ENCODE data around the gene APOE.
"Not testable (repeated sequence)": the region's sequence is repeated elsewhere in the genome, so short reads cannot be mapped to it uniquely, and the experiment has no call there.

Gene APOE

DNA sequence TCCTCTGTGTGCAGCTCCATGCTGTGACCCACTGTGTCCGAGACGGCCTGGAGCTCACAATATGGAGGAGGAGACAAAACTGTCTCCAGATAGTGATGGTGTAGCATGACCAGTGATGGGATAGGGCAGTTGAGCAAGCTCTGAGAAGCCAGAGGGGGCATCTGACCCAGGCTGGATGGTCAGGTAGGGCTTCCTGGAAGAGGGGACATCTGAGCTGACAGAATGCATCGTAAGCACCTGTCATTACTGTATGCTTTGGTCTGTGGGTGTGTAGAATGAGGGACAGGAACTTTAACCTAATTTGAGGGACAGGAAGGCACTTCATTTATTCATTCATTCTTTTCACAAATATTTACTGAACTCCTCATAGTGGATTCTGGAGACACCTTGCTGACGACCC, 21.0 kb upstream of the APOE start:
- DNase-seq (ENCODE audit: low read depth): no peak

DNA sequence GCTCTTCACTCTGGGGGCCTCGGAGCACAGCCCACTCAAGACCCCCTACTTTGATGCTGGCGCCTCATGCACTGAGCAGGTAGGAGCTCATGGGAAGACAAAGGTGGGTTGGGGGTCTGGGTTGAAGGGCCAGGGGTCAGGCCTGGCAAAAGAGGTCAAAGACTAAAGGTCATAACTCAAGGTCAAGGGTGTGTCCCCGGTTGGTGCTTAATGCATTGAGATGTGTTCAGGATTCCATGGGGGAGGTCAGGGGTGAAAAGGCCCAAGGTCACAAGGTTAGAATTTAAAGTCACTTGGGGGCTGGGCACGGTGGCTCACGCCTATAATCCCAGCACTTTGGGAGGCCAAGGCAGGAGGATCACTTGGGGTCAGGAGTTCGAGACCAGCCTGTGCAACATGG, 19.5 kb upstream of the APOE start:
- no peak for DNase-seq (ENCODE audit: low read depth)

DNA sequence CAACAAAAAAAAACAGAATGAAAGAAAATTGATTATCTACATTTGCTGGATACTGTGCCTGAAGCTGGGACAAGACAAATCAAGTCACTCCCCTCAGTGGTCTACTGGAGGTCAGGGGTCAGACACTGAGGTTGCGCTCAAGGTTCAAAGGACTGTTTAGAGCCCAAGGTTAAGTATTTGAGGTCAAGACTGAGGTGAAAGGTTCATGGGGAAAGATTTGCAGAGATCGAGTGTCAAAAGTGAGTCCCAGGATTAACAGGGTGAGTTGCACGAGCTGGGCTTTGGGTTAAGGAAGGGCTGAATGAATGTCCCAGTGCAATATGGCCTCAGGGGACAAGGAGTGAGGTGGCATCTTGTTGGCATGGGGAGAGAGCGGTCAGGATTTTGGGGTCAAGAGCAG, 17.9 kb upstream of the APOE start:
- no peak for DNase-seq (ENCODE audit: low read depth)

DNA sequence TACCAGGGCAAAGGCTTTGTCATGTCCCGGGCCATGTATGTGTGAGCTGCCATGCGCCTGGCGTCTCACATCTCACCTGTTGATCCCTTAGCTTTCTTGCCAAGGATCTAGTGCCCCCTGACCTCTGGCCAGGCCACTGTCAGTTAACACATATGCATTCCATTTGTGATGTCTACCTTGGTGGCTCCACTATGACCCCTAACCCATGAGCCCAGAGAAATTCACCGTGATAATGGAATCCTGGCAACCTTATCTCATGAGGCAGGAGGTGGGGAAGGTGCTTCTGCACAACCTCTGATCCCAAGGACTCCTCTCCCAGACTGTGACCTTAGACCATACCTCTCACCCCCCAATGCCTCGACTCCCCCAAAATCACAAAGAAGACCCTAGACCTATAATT, 17.3 kb upstream of the APOE start:
- not testable (repeated sequence) for DNase-seq (ENCODE audit: low read depth)

DNA sequence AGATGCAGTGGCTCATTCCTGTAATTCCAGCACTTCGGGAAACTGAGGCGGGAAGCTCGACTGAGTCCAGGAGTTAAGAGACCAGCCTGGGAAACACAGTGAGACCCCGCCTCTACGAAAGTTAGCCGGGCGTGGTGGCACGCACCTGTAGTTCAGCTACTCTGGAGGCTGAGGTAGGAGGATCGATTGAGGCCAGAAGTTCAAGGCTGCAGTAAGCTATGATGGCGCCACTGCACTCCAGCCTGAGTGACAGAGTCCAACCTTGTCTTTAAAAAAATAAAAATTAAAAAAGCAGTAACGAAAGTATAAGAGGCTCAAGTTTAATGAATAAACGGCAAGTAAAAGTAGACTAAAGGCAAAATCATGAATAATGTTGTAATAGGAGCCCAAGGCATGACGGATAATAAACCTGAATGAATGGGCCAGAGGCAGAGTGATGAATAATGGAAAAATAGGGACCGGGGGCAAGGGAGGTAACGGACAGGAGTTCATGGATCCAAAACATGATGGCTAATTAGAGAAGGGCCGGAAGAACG, 15.7 kb upstream of the APOE start:
- DNase-seq (ENCODE audit: low read depth): no peak

DNA sequence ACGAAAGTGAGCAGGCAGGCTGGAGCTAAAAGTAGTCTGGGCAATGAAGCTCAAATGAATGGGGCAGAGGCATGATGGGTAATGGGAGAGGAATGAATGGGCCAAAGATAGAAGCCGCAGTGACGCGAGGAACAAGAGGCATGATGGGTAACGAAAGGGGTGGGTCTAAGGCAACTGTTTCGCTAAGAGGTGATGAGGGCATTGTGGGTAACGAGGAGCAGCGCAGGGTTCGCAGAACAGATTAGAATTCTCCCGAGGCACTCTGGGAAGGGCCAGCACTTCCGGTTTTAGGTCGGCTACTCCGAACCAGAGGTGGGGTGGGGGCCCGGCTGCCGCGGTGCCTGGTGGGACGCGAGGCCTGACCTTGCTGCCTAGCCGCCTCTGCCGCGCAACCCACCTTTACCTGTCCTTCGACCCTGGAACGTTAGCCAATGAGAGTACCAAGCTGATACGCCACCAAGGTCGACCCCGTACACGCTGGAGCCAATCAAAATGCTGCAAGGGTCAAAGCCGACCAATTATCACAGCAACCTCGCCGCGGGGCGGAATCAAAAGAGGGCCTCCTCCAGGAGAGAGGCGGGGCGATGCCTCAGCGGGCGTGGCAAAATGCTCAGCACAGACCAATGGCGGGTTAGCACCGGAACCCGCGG, 15.1 kb upstream of the APOE start:
- DNase-seq (ENCODE audit: low read depth): no peak

DNA sequence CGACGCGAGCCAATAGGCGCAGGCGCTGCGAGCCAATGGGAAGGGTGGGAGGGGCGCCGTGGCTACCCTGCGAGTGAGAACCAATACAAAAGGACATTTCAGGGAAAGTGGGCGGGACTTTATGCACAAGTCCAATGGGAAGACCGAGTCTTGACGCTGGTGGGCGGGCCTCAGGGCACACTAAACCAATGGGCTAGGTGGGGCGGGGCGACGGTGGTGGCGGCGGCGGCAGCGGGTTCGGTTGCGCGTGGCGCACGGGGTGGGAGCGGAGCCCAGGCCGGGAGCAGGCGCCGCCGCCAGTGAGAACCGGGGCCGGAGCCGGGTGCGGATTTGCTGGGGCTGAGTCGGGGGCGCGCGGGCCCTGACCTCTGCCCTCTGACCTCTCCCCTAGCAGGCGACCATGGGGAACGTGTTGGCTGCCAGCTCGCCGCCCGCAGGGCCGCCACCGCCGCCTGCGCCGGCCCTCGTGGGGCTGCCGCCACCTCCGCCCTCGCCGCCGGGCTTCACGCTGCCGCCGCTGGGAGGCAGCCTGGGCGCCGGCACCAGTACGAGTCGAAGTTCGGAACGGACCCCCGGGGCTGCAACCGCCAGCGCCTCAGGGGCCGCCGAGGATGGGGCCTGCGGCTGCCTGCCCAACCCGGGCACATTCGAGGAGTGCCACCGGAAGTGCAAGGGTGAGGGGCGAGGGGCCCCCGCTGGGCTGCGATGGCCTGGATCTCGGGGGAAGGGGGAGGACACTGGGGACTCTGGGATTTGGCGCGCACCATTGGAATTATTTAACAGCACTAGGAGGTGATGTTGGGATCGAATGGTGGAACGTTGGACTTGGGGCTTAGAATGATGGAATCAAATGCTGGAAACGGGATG, 14.3 kb upstream of the APOE start, which contains the start of gene TOMM40:
Gene TOMM40 (plus strand): TSS at position 239 of the 867 bp plus-strand sequence. CDS start 162 bp downstream, at position 401.
- DNase-seq (ENCODE audit: low read depth): peak; percentile 100

DNA sequence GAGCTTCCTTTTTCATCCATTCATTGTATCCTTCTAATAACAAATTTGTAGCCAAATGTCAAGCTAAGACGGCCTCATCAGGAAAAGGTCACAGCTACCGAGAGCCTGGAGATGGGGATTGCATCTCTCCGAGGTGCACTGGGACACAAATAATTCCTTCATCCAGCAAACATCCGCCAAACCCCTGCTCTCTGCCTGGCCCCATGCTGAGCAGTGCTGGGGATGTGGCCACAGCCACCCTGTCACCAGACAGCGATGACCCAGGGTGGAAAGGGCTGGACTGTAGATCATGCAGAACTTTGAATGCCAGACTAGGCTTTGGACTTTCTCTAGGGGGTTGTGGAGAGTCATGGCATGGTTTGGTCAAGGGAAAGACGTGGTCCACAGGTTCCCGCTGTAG, 12.7 kb upstream of the APOE start:
- no peak for DNase-seq (ENCODE audit: low read depth)

DNA sequence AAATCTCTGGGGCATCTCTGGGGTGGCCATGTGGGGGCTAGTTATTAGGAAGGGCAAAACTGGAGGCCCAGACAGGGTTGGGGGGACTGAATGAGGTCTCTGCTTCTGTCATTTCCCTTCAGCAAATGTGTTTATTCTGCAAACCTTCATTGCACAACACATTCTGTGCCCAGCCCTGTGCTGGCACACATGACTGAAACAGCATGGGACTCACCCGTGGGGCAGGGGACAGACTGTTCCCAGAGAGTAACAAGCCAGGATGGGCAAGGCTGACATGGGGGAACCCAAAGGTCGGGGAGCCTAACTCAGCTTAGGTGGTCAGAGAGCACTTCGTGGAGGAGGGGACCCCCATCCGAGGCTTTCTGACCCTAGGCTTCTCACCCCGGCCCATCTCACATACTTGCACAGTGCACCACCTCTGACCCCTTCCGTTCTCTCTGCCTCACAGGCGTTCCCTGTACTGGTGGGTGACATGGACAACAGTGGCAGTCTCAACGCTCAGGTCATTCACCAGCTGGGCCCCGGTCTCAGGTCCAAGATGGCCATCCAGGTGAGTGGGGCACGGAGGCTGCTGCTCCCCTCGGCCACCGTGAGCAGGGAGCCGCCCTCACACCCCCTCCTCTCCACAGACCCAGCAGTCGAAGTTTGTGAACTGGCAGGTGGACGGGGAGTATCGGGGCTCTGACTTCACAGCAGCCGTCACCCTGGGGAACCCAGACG, 12.1 kb upstream of the APOE start:
- no peak for DNase-seq (ENCODE audit: low read depth)

DNA sequence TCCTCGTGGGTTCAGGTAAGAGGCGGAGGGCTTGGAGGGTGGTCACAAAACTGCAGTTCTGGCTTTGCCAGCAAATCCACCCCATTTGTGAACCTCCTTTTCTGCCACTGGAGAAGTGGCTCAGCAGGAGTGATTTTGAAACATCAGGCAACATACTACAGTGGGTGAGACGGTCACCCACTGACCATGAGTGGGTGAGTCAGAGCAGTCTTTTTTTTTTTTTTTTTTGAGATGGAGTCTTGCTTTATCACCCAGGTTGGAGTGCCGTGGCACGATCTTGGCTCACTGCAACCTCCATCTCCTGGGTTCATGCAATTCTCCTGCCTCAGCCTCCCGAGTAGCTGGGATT, 11.6 kb upstream of the APOE start:
- DNase-seq (ENCODE audit: low read depth): no peak

DNA sequence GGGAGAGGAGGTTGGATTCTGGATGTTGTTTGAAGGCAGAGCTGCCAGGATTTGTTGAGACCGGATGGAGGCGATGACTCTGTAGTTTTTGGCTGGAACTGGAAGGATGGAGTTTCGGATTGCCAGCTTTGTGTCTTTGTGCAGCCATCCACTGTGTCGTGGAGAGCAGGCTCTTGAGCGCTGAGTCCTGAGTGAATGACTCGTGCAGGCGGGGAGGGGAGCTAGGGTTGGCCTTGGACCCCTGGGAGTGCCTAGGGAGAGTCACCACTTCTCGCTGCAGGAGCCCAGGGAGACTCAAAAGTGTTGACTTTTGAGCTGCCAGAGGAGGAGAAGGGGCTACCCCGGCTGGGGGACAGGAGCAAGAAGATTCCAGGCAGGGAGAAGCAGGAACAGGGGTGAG, 10.7 kb upstream of the APOE start:
- DNase-seq (ENCODE audit: low read depth): no peak

DNA sequence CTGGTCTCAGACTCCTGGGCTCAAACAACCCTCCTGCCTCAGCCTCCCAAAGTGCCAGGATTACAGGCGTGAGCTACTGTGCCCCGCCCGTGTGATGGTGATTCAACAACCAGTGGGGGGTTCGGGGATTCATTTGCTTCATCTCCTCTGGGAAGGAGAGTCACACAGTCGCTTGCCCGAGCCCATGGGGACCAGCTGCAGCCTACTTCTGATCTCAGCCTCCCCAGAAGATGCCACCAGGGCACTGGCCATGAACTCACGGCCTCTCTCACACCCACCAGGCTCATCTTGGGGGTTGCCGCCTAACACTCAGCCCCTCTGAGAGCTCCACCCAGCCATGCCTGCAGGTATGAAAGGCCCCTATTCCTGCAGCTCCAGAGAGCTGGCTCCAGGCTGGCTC, 7.8 kb upstream of the APOE start:
- DNase-seq (ENCODE audit: low read depth): no peak

DNA sequence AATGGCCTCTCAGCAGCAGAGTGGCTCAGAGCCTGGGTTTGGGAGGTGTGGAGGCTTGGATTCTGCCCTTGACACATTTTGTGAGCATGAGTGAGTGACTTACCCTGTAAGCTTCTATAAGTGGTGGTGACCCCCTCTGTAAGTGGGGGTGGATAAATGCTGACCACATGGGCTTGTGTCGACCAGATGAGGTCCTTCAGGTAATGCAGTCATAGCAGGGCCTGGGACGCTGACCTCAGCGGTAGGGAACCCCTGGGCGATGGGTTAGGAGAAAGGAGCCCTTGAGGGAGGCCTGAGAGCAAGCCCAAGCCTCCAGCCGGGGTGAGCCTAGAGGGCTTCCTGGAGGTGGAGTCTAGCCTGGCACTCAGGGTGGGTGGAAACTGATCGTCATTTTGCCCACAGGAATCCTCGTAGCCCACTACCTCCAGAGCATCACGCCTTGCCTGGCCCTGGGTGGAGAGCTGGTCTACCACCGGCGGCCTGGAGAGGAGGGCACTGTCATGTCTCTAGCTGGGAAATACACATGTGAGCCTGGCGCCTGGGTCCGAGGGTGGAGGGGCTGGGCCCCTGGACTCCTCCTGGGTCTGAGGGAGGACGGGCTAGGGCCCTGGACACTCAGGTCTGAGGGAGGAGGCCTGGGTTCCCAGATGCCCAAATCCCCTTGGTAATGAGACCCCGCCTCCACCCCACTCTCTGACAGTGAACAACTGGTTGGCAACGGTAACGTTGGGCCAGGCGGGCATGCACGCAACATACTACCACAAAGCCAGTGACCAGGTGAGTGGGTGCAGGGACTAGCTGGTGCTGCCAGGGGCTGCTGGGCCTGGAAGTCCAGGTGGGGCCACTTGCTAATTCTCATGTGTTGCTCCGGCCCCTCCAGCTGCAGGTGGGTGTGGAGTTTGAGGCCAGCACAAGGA, 5.0 kb upstream of the APOE start:
- DNase-seq (ENCODE audit: low read depth): no peak

DNA sequence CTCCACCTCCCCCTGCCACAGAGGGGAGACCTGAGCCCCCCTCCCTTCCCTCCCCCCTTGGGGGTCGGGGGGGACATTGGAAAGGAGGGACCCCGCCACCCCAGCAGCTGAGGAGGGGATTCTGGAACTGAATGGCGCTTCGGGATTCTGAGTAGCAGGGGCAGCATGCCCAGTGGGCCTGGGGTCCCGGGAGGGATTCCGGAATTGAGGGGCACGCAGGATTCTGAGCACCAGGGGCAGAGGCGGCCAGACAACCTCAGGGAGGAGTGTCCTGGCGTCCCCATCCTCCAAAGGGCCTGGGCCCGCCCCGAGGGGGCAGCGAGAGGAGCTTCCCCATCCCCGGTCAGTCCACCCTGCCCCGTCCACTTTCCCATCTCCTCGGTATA, 2.4 kb upstream of the APOE start:
- no peak for DNase-seq (ENCODE audit: low read depth)

DNA sequence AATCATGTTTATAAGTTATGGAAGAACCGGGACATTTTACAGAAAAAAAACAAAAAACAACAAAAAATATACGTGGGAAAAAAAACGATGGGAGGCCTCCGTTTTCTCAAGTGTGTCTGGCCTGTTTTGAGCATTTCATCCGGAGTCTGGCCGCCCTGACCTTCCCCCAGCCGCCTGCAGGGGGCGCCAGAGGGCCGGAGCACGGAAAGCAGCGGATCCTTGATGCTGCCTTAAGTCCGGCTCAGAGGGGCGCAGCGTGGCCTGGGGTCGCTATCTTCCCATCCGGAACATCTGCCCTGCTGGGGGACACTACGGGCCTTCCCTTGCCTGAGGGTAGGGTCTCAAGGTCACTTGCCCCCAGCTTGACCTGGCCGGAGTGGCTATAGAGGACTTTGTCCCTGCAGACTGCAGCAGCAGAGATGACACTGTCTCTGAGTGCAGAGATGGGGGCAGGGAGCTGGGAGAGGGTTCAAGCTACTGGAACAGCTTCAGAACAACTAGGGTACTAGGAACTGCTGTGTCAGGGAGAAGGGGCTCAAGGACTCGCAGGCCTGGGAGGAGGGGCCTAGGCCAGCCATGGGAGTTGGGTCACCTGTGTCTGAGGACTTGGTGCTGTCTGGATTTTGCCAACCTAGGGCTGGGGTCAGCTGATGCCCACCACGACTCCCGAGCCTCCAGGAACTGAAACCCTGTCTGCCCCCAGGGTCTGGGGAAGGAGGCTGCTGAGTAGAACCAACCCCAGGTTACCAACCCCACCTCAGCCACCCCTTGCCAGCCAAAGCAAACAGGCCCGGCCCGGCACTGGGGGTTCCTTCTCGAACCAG, 1.8 kb upstream of the APOE start:
- peak; percentile 73 for DNase-seq (ENCODE audit: low read depth)

DNA sequence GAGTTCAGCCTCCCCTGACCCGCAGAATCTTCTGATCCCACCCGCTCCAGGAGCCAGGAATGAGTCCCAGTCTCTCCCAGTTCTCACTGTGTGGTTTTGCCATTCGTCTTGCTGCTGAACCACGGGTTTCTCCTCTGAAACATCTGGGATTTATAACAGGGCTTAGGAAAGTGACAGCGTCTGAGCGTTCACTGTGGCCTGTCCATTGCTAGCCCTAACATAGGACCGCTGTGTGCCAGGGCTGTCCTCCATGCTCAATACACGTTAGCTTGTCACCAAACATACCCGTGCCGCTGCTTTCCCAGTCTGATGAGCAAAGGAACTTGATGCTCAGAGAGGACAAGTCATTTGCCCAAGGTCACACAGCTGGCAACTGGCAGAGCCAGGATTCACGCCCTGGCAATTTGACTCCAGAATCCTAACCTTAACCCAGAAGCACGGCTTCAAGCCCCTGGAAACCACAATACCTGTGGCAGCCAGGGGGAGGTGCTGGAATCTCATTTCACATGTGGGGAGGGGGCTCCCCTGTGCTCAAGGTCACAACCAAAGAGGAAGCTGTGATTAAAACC, 1.1 kb upstream of the APOE start:
- no peak for DNase-seq (ENCODE audit: low read depth)

DNA sequence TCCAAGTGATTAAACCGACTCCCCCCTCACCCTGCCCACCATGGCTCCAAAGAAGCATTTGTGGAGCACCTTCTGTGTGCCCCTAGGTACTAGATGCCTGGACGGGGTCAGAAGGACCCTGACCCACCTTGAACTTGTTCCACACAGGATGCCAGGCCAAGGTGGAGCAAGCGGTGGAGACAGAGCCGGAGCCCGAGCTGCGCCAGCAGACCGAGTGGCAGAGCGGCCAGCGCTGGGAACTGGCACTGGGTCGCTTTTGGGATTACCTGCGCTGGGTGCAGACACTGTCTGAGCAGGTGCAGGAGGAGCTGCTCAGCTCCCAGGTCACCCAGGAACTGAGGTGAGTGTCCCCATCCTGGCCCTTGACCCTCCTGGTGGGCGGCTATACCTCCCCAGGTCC, 2.0 kb downstream of the APOE start:
- no peak for DNase-seq (ENCODE audit: low read depth)

DNA sequence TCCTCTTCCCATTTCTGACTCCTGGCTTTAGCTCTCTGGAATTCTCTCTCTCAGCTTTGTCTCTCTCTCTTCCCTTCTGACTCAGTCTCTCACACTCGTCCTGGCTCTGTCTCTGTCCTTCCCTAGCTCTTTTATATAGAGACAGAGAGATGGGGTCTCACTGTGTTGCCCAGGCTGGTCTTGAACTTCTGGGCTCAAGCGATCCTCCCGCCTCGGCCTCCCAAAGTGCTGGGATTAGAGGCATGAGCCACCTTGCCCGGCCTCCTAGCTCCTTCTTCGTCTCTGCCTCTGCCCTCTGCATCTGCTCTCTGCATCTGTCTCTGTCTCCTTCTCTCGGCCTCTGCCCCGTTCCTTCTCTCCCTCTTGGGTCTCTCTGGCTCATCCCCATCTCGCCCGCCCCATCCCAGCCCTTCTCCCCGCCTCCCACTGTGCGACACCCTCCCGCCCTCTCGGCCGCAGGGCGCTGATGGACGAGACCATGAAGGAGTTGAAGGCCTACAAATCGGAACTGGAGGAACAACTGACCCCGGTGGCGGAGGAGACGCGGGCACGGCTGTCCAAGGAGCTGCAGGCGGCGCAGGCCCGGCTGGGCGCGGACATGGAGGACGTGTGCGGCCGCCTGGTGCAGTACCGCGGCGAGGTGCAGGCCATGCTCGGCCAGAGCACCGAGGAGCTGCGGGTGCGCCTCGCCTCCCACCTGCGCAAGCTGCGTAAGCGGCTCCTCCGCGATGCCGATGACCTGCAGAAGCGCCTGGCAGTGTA, 2.7 kb downstream of the APOE start:
- DNase-seq (ENCODE audit: low read depth): no peak

DNA sequence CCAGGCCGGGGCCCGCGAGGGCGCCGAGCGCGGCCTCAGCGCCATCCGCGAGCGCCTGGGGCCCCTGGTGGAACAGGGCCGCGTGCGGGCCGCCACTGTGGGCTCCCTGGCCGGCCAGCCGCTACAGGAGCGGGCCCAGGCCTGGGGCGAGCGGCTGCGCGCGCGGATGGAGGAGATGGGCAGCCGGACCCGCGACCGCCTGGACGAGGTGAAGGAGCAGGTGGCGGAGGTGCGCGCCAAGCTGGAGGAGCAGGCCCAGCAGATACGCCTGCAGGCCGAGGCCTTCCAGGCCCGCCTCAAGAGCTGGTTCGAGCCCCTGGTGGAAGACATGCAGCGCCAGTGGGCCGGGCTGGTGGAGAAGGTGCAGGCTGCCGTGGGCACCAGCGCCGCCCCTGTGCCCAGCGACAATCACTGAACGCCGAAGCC, 3.3 kb downstream of the APOE start:
- no peak for DNase-seq (ENCODE audit: low read depth)

DNA sequence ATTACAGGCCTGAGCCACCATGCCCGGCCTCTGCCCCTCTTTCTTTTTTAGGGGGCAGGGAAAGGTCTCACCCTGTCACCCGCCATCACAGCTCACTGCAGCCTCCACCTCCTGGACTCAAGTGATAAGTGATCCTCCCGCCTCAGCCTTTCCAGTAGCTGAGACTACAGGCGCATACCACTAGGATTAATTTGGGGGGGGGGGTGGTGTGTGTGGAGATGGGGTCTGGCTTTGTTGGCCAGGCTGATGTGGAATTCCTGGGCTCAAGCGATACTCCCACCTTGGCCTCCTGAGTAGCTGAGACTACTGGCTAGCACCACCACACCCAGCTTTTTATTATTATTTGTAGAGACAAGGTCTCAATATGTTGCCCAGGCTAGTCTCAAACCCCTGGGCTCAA, 4.2 kb downstream of the APOE start:
- no peak for DNase-seq (ENCODE audit: low read depth)
